Large intestine (tissue), 3 donors: ENCODE measurements around the gene HSF2BP. TPM values are rescaled to one million over a fixed set of nuclear protein-coding genes. Genes with fewer than 3 reads are reported as not detected.
A peak's percentile ranks its signal among the peaks of the same experiment; 100 is the strongest.
"Not testable (repeated sequence)": the region's sequence is repeated elsewhere in the genome, so short reads cannot be mapped to it uniquely, and the experiment has no call there.

Source experiments
- DNase-seq, 2 donors: peaks; one replicate each; pipeline versions ENCODE4 v3.0.0 to v3.0.0-alpha.2; 2013
- H3K27ac ChIP-seq: one replicate; pipeline ENCODE4 v1.5.1; 2013; ENCODE audit warnings: low read length
- H3K27me3 ChIP-seq: 2 replicates; pipeline ENCODE4 v1.6.1; 2013; ENCODE audit warnings: low read length; ENCODE audit not compliant: control insufficient read depth, insufficient read depth
- H3K36me3 ChIP-seq: 2 replicates; pipeline ENCODE4 v1.6.1; 2013; ENCODE audit warnings: low read length; ENCODE audit not compliant: control insufficient read depth, insufficient read depth
- H3K4me1 ChIP-seq: one replicate; pipeline ENCODE4 v1.6.1; 2013; ENCODE audit warnings: low read length; ENCODE audit not compliant: control insufficient read depth, insufficient read depth
- H3K4me3 ChIP-seq: one replicate; pipeline ENCODE4 v1.5.1; 2013; ENCODE audit warnings: low read length
- H3K9me3 ChIP-seq: one replicate; pipeline ENCODE4 v1.6.1; 2013; ENCODE audit warnings: mild to moderate bottlenecking, low read depth, low read length, moderate library complexity; ENCODE audit not compliant: control insufficient read depth
- WGBS: methylation state at CpG from one replicate; pipeline ENCODE4 v1.1.5; 2013; ENCODE audit warnings: low lambda C conversion rate; ENCODE audit not compliant: insufficient coverage; 5-methylcytosine and 5-hydroxymethylcytosine counted together
- polyA plus RNA-seq: library from polyadenylated mRNA; unstranded; fragments of 120-200 nt; gene quantifications from one replicate; pipeline ENCODE4 v1.2.1, GENCODE V29; 2013

HSF2BP gene
- polyA plus RNA-seq, 1 donor: 0.66 TPM

DNA sequence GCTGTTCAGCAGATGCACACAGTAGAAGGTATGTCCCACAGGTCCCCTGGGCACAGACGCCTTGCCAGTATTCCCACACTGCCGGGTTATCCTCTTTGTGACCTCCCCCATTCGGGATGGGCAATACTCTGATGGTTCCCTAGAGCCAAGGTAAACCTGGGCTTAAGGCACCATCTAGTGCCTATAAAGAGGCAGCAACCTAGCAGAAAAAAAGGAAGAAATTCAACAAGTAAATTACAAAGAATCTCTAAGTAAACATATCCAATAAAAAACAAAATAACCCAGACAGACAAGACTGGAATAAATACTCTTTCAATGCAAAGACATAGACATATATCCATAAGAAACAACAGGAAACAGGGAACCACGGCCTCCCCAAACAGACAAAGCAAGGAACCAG is 39.4 kb downstream of the HSF2BP start:
- peaks cover 7% of the 10 kb centered on the region for H3K4me1 ChIP-seq
- peak in 1 of 2 donors; percentile 39 for DNase-seq
- no CpG with 5 or more reads among the region's 4 CpGs for WGBS
- H3K27ac ChIP-seq: peak overlapping the region; percentile 86
- H3K36me3 ChIP-seq: no peaks in the 10 kb centered on the region
- peaks cover 39% of the 10 kb centered on the region for H3K9me3 ChIP-seq
- no peaks in the 10 kb centered on the region for H3K27me3 ChIP-seq
- H3K4me3 ChIP-seq: no peak overlapping the region

GRCh38 chr21:43619344-43619743 is 39.9 kb downstream of the HSF2BP start:
- no CpG with 5 or more reads among the region's 4 CpGs for WGBS
- Histone ChIP-seq H3K36me3 (no peaks in the 10 kb centered on the region), H3K27me3 (no peaks in the 10 kb centered on the region), H3K4me1 (peaks cover 7% of the 10 kb centered on the region), H3K4me3 (no peak overlapping the region), H3K27ac (peak overlapping the region; percentile 86), H3K9me3 (peaks cover 39% of the 10 kb centered on the region)
- DNase-seq: peak in 1 of 2 donors; percentile 21

GRCh38 chr21:43618940-43619339 is 40.3 kb downstream of the HSF2BP start:
- no CpG with 5 or more reads among the region's 4 CpGs for WGBS
- Histone ChIP-seq H3K4me1 (peaks cover 7% of the 10 kb centered on the region), H3K27me3 (no peaks in the 10 kb centered on the region), H3K4me3 (no peak overlapping the region), H3K36me3 (no peaks in the 10 kb centered on the region), H3K9me3 (peaks cover 39% of the 10 kb centered on the region), H3K27ac (peak overlapping the region; percentile 86)
- DNase-seq: peak; percentile 81 to 93

DNA sequence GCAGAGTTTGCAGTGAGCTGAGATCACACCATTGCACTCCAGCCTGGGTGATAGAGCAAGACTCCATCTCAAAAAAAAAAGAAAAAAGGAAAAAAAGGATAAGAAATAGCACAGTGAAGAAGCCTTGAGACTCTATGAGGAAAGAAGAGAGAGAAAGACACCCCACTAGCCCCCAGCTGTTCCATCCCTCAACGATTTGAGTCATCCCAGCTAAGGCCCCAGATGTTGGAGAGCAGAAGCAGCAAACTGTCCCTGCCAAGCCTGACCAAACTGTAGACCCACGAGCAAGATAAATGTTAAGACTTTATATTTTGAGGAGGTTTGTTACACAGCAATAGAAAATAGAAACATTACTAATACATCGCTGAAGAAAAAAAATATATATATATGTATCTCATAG is 42.4 kb downstream of the HSF2BP start:
- not testable (repeated sequence) for H3K4me3 ChIP-seq, DNase-seq, H3K4me1 ChIP-seq, H3K27me3 ChIP-seq, H3K27ac ChIP-seq, H3K36me3 ChIP-seq
- peaks cover 33% of the 10 kb centered on the region for H3K9me3 ChIP-seq
- 80% methylated on average over 1 of the region's 3 CpGs for WGBS

- peaks cover 14% of the 10 kb centered on the region for H3K9me3 ChIP-seq
- DNase-seq: no peak
- no peaks in the 10 kb centered on the region for H3K27me3 ChIP-seq
- no peaks in the 10 kb centered on the region for H3K36me3 ChIP-seq
- WGBS: 83% methylated on average over 1 of the region's 5 CpGs
- H3K27ac ChIP-seq: no peak overlapping the region
- peaks cover 17% of the 10 kb centered on the region for H3K4me1 ChIP-seq
- no peak overlapping the region for H3K4me3 ChIP-seq
These were observed 44.4 kb downstream of the HSF2BP start for GRCh38 chr21:43614839-43615238.

GRCh38 chr21:43613755-43614638 is 45.3 kb downstream of the HSF2BP start:
- Histone ChIP-seq H3K27ac (no peak overlapping the region), H3K4me1 (peaks cover 18% of the 10 kb centered on the region), H3K9me3 (peaks cover 11% of the 10 kb centered on the region), H3K4me3 (no peak overlapping the region), H3K36me3 (no peaks in the 10 kb centered on the region), H3K27me3 (no peaks in the 10 kb centered on the region)
- no peak for DNase-seq
- WGBS: no CpG with 5 or more reads among the region's 8 CpGs

DNA sequence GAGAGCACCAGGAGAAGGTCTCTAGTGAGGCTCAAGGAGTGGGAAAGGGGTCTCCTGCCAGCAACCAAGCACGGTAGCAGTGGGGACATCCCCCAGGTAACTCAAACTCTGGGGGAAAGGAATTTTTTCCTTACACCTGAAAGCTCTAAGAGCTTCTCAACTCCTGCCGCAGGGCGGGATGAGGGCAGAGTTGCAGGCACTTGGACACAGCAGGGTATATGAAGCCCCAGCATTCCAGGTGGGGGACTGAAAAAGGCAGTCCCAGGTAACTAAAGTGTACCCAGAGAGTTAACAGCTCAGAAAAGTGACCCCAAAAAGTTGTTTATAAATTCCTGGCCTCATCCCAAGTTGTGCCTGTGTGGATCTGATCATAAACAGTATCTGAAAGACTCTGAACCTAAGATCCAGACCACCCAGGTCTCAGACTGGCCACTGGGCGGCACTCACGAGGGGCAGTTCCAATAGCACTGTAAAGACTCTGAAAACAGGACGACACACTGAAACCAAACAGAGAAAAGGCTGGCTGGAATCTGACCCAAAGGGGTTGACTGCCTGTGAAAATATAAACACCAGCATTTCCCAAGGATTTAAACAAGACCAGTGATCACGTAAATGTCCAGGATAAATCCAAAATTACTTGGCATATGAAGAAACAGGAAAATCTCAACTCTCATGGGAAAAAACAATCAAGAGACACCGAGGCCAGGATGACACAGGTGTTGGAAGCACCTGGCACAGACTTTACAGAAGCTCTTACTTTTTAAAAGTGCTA is 47.5 kb downstream of the HSF2BP start:
- peaks cover 18% of the 10 kb centered on the region for H3K4me1 ChIP-seq
- H3K36me3 ChIP-seq: no peaks in the 10 kb centered on the region
- WGBS: no CpG with 5 or more reads among the region's 8 CpGs
- no peaks in the 10 kb centered on the region for H3K27me3 ChIP-seq
- peak overlapping the region; percentile 33 for H3K27ac ChIP-seq
- H3K4me3 ChIP-seq: no peak overlapping the region
- DNase-seq: peak; percentile 70 to 80
- no peaks in the 10 kb centered on the region for H3K9me3 ChIP-seq

DNA sequence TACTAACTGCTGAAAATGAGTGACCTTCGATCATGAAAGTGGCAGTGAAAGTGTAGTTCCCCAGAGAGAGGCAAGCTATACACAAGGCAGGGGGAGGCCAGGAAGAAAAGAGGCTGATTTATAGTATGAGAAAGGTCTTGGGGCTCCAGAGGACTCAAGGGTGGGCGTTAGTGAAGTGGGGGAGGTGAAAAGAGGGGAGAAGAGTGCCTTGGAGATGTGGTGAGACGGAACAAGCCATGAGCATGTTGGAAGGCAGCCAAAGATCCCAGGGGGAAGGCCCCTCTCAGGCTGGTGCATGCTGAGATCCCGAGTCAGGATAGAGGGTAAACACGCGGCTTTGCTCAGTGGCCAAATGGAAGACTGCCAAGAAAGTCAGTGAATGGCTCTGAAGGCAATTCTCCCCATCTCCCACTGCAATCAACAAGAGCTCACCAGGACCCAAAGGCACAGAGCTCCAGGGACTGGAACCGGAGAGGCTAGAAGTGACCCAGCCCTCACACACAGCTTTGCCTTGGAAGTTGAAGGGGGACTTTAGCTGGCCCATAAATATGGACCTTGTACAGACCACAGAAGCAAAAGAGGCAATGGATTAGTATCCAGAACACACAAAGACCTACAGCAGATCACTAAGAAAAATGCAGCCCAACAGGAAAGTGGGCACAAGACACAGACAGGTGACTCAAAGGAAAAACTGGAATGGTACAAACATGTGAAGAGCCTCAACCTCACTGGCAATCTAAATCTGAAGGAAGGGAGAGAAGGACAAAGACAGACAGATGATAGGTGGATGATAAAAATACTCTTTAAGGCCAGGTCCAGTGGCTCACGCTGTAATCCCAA is 49.6 kb downstream of the HSF2BP start:
- H3K27me3 ChIP-seq: no peaks in the 10 kb centered on the region
- no peaks in the 10 kb centered on the region for H3K9me3 ChIP-seq
- H3K4me3 ChIP-seq: no peak overlapping the region
- H3K27ac ChIP-seq: peak overlapping the region; percentile 45
- H3K36me3 ChIP-seq: no peaks in the 10 kb centered on the region
- 0% methylated on average over 1 of the region's 8 CpGs for WGBS
- DNase-seq: peak; percentile 53 to 89
- peaks cover 18% of the 10 kb centered on the region for H3K4me1 ChIP-seq

DNA sequence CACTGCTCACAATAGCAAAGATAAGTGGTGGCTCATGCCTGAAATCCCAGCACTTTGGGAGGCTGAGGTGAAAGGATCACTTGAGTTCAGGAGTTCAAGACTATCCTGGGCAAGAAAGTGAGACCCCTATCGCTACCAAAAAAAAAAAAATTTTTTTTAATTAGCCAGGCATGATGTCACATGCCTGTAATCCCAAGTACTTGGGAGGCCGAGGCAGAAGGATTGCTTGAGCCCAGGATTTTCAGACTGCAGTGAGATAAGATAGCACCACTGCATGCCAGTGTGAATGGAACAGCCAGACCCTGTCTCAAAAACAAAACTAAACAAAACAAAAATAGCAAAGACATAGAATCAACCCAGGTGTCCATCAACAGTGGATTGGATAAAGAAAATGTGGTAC is 50.6 kb downstream of the HSF2BP start:
- no peak for DNase-seq
- no CpG with 5 or more reads among the region's 2 CpGs for WGBS
- H3K27ac ChIP-seq: no peak overlapping the region
- H3K9me3 ChIP-seq: no peaks in the 10 kb centered on the region
- no peak overlapping the region for H3K4me3 ChIP-seq
- H3K27me3 ChIP-seq: no peaks in the 10 kb centered on the region
- peaks cover 18% of the 10 kb centered on the region for H3K4me1 ChIP-seq
- no peaks in the 10 kb centered on the region for H3K36me3 ChIP-seq

DNA sequence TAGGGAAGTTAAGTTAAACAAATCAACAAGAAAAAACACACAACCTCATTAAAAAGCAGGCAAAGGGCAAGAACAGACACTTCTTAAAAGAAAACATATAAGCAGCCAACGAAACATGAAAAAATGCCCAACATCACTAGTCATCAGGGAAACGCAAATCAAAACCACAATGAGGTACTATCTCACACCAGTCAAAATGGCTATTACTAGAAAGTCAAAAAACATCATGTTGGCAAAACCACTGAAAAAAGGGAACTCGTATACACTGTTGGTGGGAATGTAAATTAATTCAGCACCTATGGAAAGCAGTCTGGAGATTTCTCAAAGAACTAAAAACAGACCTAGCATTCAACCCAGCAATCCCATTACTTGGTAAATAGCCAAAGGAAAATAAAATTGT is 51.1 kb downstream of the HSF2BP start:
- Histone ChIP-seq H3K4me3 (no peak overlapping the region), H3K27ac (no peak overlapping the region), H3K9me3 (no peaks in the 10 kb centered on the region), H3K36me3 (no peaks in the 10 kb centered on the region), H3K27me3 (no peaks in the 10 kb centered on the region), H3K4me1 (peaks cover 18% of the 10 kb centered on the region)
- no peak for DNase-seq
- WGBS: no CpG with 5 or more reads among the region's 3 CpGs
